GM12874 (cell line): ENCODE measurements around the gene LEPROT.

Source experiments
- TF ChIP-seq, protein P1 (sequence below): IDR thresholded peaks from 2 replicates; pipeline ENCODE4 v1.5.1; 2011; ENCODE audit warnings: low read depth, mild to moderate bottlenecking, control low read depth, low read length, moderate library complexity; ENCODE audit not compliant: insufficient read depth

Gene LEPROT

DNA sequence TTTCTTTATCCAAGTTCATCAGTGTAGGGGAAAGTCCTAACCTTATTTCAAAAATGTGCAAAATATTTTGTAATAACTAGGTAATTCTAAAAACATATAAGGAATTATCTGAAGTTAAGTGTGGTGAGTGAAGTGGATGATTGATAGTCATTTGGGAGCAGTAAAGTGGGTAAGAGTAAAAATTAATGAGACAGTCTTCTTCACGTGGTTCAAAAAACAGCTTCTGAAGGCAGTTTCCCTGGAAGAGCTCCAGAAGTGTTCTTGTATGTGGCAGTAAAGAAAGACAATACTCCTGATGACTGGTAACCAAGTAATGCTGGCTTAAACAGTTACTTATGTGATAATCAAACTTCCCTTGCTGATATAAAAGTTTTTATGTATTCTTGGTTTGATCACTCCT lies 50.3 kb downstream of the LEPROT start:
- TF ChIP-seq, protein P1, sequence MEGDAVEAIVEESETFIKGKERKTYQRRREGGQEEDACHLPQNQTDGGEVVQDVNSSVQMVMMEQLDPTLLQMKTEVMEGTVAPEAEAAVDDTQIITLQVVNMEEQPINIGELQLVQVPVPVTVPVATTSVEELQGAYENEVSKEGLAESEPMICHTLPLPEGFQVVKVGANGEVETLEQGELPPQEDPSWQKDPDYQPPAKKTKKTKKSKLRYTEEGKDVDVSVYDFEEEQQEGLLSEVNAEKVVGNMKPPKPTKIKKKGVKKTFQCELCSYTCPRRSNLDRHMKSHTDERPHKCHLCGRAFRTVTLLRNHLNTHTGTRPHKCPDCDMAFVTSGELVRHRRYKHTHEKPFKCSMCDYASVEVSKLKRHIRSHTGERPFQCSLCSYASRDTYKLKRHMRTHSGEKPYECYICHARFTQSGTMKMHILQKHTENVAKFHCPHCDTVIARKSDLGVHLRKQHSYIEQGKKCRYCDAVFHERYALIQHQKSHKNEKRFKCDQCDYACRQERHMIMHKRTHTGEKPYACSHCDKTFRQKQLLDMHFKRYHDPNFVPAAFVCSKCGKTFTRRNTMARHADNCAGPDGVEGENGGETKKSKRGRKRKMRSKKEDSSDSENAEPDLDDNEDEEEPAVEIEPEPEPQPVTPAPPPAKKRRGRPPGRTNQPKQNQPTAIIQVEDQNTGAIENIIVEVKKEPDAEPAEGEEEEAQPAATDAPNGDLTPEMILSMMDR: no peak

DNA sequence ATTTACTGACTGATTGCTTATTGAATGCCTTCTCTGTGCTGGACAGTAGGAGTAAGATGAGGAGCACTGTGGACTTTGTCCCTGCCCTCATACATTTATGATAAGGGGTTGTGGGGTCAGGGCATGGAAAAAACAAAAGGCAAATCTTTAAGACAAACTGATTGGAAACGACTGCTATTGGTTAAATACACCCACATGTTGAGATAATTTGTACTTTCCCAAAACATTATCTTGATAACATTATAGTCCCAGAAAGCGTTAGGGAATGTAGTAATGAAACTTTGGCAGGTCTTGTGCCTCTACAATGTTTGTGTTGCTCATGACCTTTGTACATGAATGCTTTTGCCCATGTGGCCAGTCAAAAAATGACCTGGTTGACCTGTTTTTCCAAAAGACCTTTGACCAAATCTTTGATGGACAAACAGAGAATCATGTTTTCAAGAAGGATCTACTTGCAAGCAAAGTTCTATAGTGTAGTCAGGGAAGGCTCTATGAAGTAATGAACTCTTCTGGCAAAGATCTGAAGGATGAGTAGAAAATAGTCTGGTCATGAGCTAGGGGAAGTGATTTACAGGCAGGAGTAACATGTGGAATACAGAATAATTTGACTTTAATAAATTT lies 50.9 kb downstream of the LEPROT start:
- TF ChIP-seq, protein P1: no peak

DNA sequence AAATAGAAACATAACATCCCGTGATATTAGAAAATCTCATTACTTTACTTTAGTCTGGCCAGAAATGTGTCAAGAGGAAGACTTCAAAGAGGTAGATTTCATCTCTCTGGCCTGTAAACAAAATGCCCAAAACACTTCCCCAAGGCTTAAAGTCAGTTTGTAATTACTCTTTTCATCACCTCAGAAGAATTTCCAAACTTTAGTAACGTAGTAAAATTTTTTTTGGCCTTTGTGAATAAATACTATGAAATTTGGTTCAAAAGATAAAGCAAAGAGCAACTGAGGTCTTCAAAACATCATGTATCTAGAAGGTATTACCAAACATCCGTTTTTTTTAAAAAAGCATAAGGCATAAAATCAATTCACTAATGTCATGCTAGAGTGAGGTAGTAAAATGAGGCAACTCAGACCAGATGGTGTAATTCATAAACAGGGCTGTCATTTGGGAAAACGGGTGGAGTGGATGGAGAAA lies 51.4 kb downstream of the LEPROT start:
- TF ChIP-seq, protein P1: no peak

DNA sequence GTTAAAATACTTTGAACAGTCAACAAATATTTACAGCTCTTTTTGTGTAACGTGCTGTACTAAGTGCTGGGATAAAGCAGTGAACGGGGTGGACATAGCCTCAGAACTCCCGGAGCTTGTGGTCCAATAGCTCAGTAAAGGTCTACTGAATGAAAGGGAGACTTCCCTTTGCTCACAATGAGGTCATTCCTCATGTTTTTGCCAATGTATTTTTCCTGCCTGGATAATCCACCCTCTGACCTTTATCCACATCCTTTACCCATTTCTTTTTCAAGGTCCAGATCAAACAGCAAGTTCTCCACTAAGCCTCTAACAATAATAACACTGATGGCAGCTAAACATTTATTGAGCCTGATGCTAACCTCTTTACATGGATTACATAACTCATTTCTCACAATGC lies 55.9 kb downstream of the LEPROT start:
- TF ChIP-seq, protein P1: no peak

DNA sequence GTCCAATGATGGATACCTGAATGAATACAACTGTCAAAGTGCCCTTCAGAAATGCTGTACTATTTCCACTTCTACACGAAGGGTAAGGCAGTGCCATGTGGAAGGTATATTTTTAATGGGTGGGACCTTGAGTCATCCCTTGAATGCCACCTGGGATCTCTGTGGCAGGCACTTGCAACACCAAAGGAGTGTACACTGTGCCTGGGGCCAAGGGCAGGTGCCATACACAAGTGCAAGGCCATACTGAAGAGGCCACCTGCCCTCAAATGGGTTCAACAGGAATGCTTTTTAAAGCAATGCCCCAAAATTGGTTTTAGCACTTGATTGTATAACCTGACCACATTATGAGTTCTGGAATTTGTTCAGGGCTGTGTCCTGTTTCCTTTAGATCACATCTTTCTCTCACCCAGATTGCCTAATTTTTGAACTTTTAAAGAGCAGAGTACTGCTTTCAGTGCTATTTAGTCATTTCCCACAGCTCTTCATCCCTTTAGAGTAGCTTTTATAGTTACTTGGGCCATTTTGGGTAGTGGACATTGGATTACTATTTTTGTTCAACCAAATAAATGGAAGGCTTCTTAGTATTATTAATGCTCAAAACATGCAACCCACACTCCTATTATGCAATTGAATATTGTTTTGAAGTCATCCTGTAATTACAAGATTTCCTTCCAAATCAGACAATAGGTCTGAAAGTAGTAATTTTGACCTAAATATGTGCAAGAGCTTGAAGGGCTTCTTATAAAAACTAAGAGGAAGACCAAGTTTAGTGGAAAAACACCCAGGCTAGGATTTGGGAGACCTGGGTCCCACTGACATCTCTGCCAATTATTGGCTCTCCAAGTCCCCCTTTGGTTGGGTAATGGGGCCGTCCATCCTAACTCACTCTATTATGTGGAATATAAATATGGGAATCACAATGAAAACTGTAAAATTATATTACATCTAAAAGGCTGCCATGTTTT lies 57.2 kb downstream of the LEPROT start:
- TF ChIP-seq, protein P1: no peak

DNA sequence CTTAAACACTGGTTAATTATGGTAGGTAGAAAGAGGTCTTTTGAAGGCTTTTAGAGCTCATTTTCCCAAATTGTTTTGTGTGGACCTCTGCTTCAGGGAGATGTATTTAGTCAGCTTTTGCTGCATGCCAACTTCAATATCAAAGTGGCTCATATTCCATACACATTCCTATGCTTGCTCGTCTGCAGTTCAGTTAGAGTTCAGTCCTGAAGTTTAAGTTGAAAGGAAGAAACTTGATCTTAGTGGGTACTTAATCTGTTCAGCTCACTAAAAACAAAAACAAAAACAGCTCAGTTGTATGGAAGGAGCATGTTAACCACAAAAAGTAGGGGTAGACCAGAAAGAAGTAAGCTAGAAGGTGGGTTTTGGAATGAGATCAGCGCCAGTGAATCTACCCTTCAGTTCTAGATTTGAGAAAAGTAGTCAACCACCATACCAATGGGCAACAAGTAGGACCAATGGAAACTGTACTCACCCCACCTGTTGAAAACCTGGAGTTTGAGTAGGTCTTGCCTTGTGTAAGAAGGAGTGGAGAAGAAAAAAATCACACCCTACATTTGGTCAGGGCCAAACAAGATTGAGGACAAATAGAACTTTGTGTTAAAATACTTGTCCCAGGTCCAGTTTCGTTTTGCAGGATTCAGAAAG lies 58.0 kb downstream of the LEPROT start:
- TF ChIP-seq, protein P1: no peak
